Measurements from ENCODE around the gene UNK. TPM values are rescaled to one million over a fixed set of nuclear protein-coding genes. Genes with fewer than 3 reads are reported as not detected.

UNK gene
- total RNA-seq, 1 experiment from 2014 or later, result 49.0 TPM

DNA sequence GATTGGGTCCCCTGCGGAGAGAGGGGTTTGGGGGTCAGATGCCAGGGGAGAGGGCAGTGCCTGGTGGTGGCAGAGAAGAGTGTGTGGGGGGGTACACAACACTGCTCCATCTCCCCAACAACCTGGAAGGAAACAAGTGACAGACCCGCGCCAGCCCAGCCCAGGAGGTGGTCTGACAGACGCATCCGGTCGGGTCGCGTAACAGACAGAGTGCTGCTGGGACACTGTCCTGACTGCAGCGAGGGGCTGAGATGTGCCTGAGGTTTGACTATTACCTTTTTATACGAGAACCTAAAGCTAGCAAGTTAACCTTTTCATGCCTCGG, 43.4 kb downstream of the UNK start:
- H3K27me3 ChIP-seq (ENCODE audit: low read length), result no peaks in the 10 kb centered on the region
- H3K4me3 ChIP-seq (ENCODE audit: low read length), result no peak overlapping the region
- no peaks in the 10 kb centered on the region for H3K9me3 ChIP-seq (ENCODE audit: low read length)
- no peaks in the 10 kb centered on the region for H4K20me1 ChIP-seq (ENCODE audit: insufficient read depth, low read depth, low read length)
- no peaks in the 10 kb centered on the region for H3K79me2 ChIP-seq (ENCODE audit: low read length)
- H2AFZ ChIP-seq (ENCODE audit: low read length), result no peak overlapping the region
- H3K9me2 ChIP-seq (replicated peaks; ENCODE audit: insufficient read depth, low read length), result no peaks in the 10 kb centered on the region
- 0 out of 2 replicates have a peak, but pooled peaks cover 3% of the 10 kb centered on the region for H3K36me3 ChIP-seq (ENCODE audit: insufficient read depth, low read length)
- H3K4me1 ChIP-seq (ENCODE audit: low read length), result peaks cover 4% of the 10 kb centered on the region
- DNase-seq, result no peak
- H3K4me2 ChIP-seq (ENCODE audit: low read depth, low read length, poor library complexity, severe bottlenecking), result no peak overlapping the region
- H3K9ac ChIP-seq (ENCODE audit: low read length), result no peak overlapping the region
- no peak overlapping the region for H3K27ac ChIP-seq (ENCODE audit: low read length)

DNA sequence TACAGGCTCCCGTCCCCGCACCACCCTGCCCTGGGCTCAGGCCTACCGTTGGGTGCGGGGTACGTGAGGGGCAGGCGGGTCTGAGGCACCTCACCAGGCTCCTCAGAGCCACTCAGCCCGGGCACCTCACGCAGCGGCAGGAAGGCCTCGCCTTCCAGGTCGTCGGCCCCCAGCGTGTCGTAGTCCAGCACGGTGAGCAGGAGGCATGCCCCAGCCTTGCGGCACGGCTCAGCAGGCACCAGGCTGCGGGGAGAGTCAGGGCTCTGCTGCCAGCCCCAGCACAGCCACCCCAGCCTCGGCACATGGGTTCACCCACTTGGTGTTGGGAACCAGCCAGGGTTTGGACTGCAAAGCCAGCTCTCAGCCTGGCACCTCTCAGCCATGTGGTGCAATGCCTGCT, 44.1 kb downstream of the UNK start:
- no peaks in the 10 kb centered on the region for H3K27me3 ChIP-seq (ENCODE audit: low read length)
- H3K9ac ChIP-seq (ENCODE audit: low read length), result no peak overlapping the region
- 0 out of 2 replicates have a peak, but pooled peaks cover 3% of the 10 kb centered on the region for H3K36me3 ChIP-seq (ENCODE audit: insufficient read depth, low read length)
- no peaks in the 10 kb centered on the region for H3K79me2 ChIP-seq (ENCODE audit: low read length)
- no peak overlapping the region for H2AFZ ChIP-seq (ENCODE audit: low read length)
- H3K9me2 ChIP-seq (replicated peaks; ENCODE audit: insufficient read depth, low read length), result no peaks in the 10 kb centered on the region
- no peak for DNase-seq
- no peak overlapping the region for H3K4me3 ChIP-seq (ENCODE audit: low read length)
- H3K9me3 ChIP-seq (ENCODE audit: low read length), result no peaks in the 10 kb centered on the region
- no peaks in the 10 kb centered on the region for H4K20me1 ChIP-seq (ENCODE audit: insufficient read depth, low read depth, low read length)
- H3K27ac ChIP-seq (ENCODE audit: low read length), result no peak overlapping the region
- H3K4me1 ChIP-seq (ENCODE audit: low read length), result peaks cover 4% of the 10 kb centered on the region
- no peak overlapping the region for H3K4me2 ChIP-seq (ENCODE audit: low read depth, low read length, poor library complexity, severe bottlenecking)

DNA sequence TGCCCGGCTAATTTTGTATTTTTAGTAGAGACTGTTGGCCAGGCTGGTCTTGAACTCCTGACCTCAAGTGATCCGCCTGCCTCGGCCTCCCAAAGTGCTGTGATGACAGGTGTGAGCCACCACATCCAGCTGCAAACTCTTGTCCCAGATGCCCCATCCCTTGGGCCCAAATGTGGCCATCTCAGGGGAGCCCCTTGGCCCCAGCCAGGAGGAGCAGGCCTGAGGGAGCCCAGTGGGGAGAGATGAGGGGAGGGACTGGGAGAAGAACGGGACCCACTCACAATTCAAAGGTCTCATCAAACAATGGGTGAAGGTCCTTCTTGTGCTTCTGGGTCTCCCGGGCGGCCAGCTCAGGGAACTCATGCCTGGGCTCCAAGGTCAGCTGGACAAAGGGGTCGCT, 45.1 kb downstream of the UNK start:
- H3K4me1 ChIP-seq (ENCODE audit: low read length), result peaks cover 4% of the 10 kb centered on the region
- no peak for DNase-seq
- no peak overlapping the region for H3K4me2 ChIP-seq (ENCODE audit: low read depth, low read length, poor library complexity, severe bottlenecking)
- H3K9ac ChIP-seq (ENCODE audit: low read length), result no peak overlapping the region
- no peaks in the 10 kb centered on the region for H3K9me2 ChIP-seq (replicated peaks; ENCODE audit: insufficient read depth, low read length)
- H3K36me3 ChIP-seq (ENCODE audit: insufficient read depth, low read length), result 0 out of 2 replicates have a peak, but pooled peaks cover 8% of the 10 kb centered on the region
- H3K9me3 ChIP-seq (ENCODE audit: low read length), result no peaks in the 10 kb centered on the region
- no peaks in the 10 kb centered on the region for H4K20me1 ChIP-seq (ENCODE audit: insufficient read depth, low read depth, low read length)
- no peaks in the 10 kb centered on the region for H3K27me3 ChIP-seq (ENCODE audit: low read length)
- no peak overlapping the region for H3K27ac ChIP-seq (ENCODE audit: low read length)
- no peak overlapping the region for H3K4me3 ChIP-seq (ENCODE audit: low read length)
- H2AFZ ChIP-seq (ENCODE audit: low read length), result no peak overlapping the region
- no peaks in the 10 kb centered on the region for H3K79me2 ChIP-seq (ENCODE audit: low read length)

DNA sequence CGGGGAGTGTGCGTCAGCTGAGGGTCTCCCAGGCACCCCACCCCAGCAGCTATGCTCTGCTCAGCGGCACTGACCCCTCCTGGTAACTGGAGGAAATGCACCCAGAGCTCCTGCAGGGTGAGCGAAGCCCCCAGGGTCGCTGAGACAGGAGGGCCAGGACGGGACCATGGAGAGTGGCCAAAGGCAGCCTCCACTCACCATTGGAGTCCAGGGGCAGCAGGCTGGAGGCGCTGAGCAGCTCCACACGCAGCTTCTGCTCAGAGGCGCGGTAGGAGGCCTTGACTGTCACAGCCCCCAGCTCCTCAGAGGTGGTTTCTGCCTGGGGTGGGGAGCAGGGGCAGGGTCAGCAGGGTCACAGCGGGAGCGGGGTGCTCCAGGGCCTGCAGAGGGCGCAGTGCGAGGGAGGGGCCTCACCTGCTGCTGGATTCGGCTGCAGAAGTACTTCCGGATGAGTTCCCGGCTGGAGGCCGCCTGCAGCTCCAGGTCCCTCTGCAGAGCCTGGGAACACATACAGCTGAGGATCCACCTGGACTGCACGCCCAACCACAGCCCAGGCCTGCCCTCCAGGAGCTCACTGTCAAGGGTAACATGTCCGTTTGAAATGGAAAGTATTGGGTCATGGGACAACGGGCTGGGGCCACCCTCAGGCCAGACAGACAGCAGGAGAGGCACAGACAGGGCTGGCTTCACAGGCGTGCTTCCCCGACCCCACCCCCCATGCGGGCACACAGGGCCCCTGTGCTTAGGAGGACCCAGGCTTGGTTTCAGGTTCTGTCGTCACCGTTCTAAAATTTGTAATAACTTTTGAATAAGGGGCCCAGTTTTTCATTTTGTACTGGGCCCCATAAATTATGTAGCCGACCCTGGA, 45.8 kb downstream of the UNK start:
- Histone ChIP-seq H3K9me2 (replicated peaks; ENCODE audit: insufficient read depth, low read length) (no peaks in the 10 kb centered on the region), H3K9ac (ENCODE audit: low read length) (no peak overlapping the region), H3K36me3 (ENCODE audit: insufficient read depth, low read length) (0 out of 2 replicates have a peak, but pooled peaks cover 8% of the 10 kb centered on the region), H3K27ac (ENCODE audit: low read length) (no peak overlapping the region), H3K4me3 (ENCODE audit: low read length) (no peak overlapping the region), H3K27me3 (ENCODE audit: low read length) (no peaks in the 10 kb centered on the region), H3K4me1 (ENCODE audit: low read length) (peaks cover 4% of the 10 kb centered on the region), H4K20me1 (ENCODE audit: insufficient read depth, low read depth, low read length) (no peaks in the 10 kb centered on the region), H2AFZ (ENCODE audit: low read length) (no peak overlapping the region), H3K9me3 (ENCODE audit: low read length) (no peaks in the 10 kb centered on the region), H3K4me2 (ENCODE audit: low read depth, low read length, poor library complexity, severe bottlenecking) (no peak overlapping the region), H3K79me2 (ENCODE audit: low read length) (no peaks in the 10 kb centered on the region)
- DNase-seq, result peak; percentile 68

DNA sequence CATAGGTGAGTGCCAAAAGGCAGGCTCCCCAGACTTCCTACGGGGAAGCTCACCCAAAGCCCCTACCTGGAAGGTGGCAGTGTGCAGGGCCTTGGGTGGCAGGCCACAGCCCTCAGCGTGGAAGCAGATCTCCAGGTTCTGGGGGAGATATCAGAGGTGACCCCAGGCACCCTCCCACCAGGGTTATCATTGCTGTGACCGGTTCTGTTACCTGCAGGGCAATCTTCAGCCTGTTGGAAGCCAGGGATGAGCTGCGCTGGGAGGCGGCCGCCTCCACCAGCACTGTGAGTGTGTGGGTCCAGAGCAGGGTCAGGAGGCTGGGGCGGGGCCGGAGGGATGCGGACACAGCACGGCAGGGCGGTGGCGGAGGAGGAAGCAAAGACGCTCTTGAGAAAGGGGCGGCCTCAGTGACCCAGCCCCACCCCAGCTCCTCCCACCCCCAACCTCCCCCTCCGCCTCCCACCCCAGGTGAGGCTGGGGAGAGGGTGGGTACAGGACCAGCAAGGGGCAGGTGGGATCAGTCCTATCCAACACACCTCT, 46.5 kb downstream of the UNK start:
- no peak for DNase-seq
- H3K27me3 ChIP-seq (ENCODE audit: low read length), result no peaks in the 10 kb centered on the region
- H3K27ac ChIP-seq (ENCODE audit: low read length), result no peak overlapping the region
- H4K20me1 ChIP-seq (ENCODE audit: insufficient read depth, low read depth, low read length), result no peaks in the 10 kb centered on the region
- no peak overlapping the region for H3K9ac ChIP-seq (ENCODE audit: low read length)
- H3K36me3 ChIP-seq (ENCODE audit: insufficient read depth, low read length), result 0 out of 2 replicates have a peak, but pooled peaks cover 8% of the 10 kb centered on the region
- H3K79me2 ChIP-seq (ENCODE audit: low read length), result no peaks in the 10 kb centered on the region
- H3K9me2 ChIP-seq (replicated peaks; ENCODE audit: insufficient read depth, low read length), result no peaks in the 10 kb centered on the region
- H3K4me1 ChIP-seq (ENCODE audit: low read length), result peaks cover 4% of the 10 kb centered on the region
- no peak overlapping the region for H2AFZ ChIP-seq (ENCODE audit: low read length)
- H3K9me3 ChIP-seq (ENCODE audit: low read length), result no peaks in the 10 kb centered on the region
- no peak overlapping the region for H3K4me3 ChIP-seq (ENCODE audit: low read length)
- H3K4me2 ChIP-seq (ENCODE audit: low read depth, low read length, poor library complexity, severe bottlenecking), result no peak overlapping the region

DNA sequence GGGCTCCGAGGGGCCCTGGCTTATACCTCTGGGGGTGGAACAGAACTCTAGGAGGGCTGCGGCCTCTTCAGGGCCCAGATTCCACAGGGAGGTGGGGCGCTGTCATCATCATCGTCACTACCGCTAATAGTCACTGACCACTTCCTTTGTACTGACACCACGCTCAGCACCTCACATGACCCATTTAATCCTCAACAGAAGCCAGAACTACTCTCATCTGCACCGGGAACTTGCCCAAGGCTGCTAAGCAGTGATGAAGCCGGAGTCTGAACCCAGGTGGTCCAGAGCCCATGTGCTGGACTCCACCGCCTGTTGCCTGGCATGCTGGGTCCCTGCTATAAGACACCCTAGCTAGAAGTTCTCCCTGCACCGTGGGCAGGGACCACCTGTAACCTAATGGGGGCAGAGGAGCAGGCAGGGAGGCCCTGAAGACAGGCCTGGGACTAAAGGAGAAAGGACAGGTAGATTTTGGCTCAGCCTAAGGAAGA, 47.6 kb downstream of the UNK start:
- H3K27ac ChIP-seq (ENCODE audit: low read length), result no peak overlapping the region
- H3K9me3 ChIP-seq (ENCODE audit: low read length), result no peaks in the 10 kb centered on the region
- no peak overlapping the region for H3K4me3 ChIP-seq (ENCODE audit: low read length)
- H3K9me2 ChIP-seq (replicated peaks; ENCODE audit: insufficient read depth, low read length), result no peaks in the 10 kb centered on the region
- DNase-seq, result no peak
- no peak overlapping the region for H2AFZ ChIP-seq (ENCODE audit: low read length)
- H3K4me2 ChIP-seq (ENCODE audit: low read depth, low read length, poor library complexity, severe bottlenecking), result no peak overlapping the region
- 0 out of 2 replicates have a peak, but pooled peaks cover 8% of the 10 kb centered on the region for H3K36me3 ChIP-seq (ENCODE audit: insufficient read depth, low read length)
- H3K27me3 ChIP-seq (ENCODE audit: low read length), result no peaks in the 10 kb centered on the region
- no peaks in the 10 kb centered on the region for H4K20me1 ChIP-seq (ENCODE audit: insufficient read depth, low read depth, low read length)
- H3K4me1 ChIP-seq (ENCODE audit: low read length), result no peaks in the 10 kb centered on the region; the same call in 1 of the 2 replicates
- no peaks in the 10 kb centered on the region for H3K79me2 ChIP-seq (ENCODE audit: low read length)
- H3K9ac ChIP-seq (ENCODE audit: low read length), result no peak overlapping the region

DNA sequence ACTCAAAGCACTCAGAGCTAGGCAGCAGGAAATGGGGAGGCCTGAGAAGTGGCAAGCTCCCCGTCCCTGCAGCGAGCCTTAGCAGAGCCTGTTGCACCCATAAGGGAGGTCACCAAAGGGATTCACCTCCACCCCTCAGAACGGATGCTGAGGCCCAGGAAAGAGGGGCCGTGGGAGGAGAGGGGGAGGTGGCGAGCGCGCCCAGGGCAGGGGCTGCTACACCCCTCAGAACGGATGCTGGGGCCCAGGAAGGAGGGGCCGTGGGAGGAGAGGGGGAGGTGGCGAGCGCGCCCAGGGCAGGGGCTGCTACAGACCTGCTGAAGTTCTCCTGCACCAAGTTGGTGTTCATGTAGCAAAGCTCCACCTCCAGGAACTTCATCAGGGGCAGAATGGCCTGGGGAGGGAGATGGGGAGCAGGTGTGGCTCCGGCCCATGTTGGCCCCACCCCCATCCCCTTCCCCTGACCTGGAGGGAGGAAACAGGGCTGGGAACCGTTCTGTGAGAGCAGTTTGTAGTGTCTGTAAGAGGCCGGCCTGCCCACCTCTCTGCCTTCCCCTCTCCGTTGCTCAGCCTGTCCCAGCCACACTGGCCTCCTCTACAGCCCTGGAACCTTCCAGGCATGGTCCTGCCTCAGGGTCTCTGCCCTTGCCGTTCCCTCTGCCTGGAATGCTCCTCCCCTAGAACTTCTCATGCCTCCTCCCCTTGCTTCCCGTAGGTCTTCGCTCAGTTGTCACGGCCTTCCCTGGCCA, 48.2 kb downstream of the UNK start:
- H3K36me3 ChIP-seq (ENCODE audit: insufficient read depth, low read length), result 0 out of 2 replicates have a peak, but pooled peaks cover 8% of the 10 kb centered on the region
- no peak overlapping the region for H3K4me2 ChIP-seq (ENCODE audit: low read depth, low read length, poor library complexity, severe bottlenecking)
- no peak for DNase-seq
- H3K9me3 ChIP-seq (ENCODE audit: low read length), result no peaks in the 10 kb centered on the region
- no peaks in the 10 kb centered on the region for H3K4me1 ChIP-seq (ENCODE audit: low read length)
- H2AFZ ChIP-seq (ENCODE audit: low read length), result no peak overlapping the region
- no peaks in the 10 kb centered on the region for H3K79me2 ChIP-seq (ENCODE audit: low read length)
- no peak overlapping the region for H3K9ac ChIP-seq (ENCODE audit: low read length)
- no peak overlapping the region for H3K27ac ChIP-seq (ENCODE audit: low read length)
- no peak overlapping the region for H3K4me3 ChIP-seq (ENCODE audit: low read length)
- H3K9me2 ChIP-seq (replicated peaks; ENCODE audit: insufficient read depth, low read length), result no peaks in the 10 kb centered on the region
- H3K27me3 ChIP-seq (ENCODE audit: low read length), result no peaks in the 10 kb centered on the region
- H4K20me1 ChIP-seq (ENCODE audit: insufficient read depth, low read depth, low read length), result no peaks in the 10 kb centered on the region
